NT2/D1 (cell line): ENCODE measurements around the gene COL9A2.

ENCODE experiments used
- YY1 ChIP-seq: IDR thresholded peaks from 2 replicates; pipeline ENCODE4 v1.6.1; 2011; ENCODE audit not compliant: insufficient read length, insufficient read depth
- ZNF274 ChIP-seq: IDR thresholded peaks from 2 replicates; pipeline ENCODE4 v1.6.1; 2011; ENCODE audit warnings: mild to moderate bottlenecking, low read depth, low read length

DNA sequence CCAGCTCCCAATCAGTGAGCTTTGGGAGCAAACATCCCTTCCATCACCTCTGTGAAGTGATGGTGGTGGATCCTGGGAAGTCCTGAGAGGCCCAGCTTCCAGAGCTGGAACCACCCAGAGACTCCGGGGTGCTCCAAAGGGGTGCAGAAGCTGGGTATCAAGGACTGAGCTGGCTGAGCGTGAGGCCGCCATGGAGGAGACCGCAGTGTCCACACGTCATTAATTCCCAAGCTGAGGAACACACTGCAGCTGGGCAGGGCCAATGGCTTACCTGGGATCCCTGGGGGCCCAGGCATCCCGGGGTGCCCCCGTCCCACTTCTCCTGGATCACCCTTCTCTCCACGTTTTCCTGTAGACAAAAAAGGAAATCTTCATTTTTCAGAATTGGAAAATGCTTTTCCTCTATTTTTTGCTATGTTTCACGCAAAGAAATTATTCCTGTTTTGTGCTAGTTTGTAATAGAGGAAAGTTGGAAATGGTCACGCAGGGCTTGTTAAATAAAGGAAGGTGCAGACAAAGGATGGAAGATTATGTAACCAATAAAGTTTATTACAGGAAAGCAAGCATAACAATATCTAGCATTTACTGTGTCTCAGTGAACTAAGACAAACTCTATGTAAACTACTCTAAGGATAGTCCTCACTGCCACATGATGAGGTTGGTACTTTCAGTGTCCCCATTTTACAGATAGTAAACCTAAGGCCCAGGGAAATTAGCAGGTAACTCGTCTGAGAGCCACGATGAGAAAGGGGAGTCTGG is 15.4 kb downstream of the COL9A2 start:
- TF ChIP-seq YY1: no peak
- TF ChIP-seq ZNF274: no peak
